HG03457 (cell line): ENCODE measurements around the gene VTI1A.
"Not testable (repeated sequence)": the region's sequence is repeated elsewhere in the genome, so short reads cannot be mapped to it uniquely, and the experiment has no call there.

Experiments used
- ATAC-seq: cut with Tn5 transposase; IDR thresholded peaks from one replicate; pipeline ENCODE4 v1.9.1; 2021; ENCODE audit warnings: moderate number of reproducible peaks; ENCODE audit not compliant: unreplicated experiment

Gene VTI1A

DNA sequence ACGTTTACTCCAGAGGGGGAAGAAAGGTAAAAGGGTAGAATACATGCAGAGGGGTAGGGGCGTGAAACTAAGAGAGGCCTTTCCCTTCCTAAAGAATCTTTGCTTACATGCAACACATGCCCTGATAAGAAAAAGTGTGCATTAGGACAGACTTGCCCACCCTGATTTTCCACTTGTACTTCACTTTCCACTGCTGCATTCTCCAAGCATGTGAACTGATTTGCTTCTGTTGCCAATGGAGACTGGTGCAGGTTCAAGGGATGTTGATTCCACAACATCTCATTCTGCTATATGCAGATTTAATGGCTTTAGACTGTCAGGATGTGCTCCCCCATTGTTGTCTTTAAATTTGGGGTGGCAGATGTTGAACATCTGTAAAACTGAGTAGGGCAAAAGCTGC, 265.5 kb downstream of the VTI1A start:
- no peak for ATAC-seq

DNA sequence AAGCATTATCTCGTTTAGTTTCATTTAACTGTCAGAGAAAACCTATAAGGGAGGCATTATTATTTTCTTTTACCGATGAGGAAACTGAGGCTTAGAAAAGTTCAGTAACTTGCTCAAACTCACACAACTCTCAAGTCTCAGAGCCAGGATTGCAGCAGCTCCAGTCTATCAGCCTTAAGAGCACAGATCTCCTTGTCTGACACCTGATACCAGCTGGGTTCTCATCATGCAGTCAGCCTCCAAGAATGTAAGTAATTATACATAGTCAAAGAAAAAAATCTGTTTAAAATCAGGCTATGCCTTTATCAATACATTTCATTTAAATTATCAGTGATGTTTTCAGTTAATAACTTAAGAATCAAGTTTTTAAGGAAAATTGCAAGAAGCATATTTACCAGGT, 266.4 kb downstream of the VTI1A start:
- no peak for ATAC-seq

DNA sequence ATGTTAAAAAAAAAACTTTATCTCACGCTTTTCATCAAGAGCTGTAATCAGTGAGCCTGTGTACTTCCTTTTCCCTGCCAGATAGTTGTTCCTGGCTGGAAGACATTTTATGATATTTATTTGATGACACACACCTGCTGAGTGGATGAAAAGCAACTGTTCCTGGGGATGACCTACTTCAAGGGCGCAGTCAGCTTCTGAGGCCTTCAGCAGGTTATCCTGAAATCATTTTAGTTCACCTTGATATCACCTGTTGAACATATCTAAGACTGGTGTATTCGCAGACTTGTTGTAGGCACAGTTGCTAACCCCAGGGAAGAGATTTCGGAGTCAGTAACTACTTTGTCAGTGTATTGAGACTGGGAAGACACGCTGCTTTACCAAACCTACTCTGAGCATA, 268.6 kb downstream of the VTI1A start:
- no peak for ATAC-seq

GRCh38 chr10:112716076-112716475, 269.1 kb downstream of the VTI1A start:
- ATAC-seq = no peak

- ATAC-seq = no peak
Observed at GRCh38 chr10:112716924-112717413, 270.0 kb downstream of the VTI1A start.

- no peak for ATAC-seq
Observed at GRCh38 chr10:112720178-112720577, 273.2 kb downstream of the VTI1A start.

DNA sequence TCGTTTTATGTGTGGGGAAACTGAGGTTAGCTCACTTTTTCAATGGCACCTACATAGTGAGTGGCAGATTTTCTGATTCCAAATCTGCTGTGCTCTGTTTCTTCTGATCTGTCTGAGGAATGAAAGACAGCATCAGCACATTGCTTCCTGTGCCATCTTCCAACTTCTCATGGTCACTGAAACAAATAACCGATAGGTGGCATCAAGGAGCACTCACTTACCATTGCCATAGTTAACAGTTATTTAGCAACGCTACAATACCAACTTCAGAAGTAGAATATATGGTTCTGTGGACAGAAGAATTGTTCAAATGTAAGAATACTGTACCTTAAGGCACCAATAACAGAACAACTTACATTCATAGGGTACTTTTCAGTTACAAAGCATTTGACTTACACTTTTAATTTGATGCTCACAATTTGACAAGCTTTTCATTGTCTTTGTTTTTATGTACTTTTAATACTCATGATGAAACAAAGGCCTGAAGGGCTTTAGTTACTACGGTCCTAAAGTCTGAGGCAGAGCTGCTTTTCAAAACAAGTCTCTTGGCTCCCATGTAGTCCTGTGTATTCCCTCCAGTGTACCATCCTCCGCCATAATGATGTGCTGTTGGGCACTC, 274.2 kb downstream of the VTI1A start:
- no peak for ATAC-seq

DNA sequence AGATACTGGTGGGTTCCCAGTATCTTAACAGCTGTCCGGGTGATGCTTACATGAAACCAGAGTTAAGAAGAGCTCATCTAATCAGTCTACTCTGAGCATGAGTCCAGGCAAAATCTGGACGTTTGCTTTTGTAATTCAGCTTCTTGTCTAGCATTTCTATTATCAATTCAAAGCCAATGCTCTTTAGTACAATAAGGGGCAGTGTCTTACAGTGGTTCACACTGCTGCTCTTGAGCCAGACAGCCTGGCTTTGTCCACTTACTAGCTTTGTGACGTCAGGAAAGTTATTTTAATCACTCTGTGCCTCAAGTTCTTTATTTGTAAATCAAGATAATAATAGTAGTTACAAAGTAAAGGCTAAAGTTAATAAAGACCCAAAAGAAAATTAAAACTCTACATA, 275.7 kb downstream of the VTI1A start:
- ATAC-seq = no peak

GRCh38 chr10:112723876-112724275, 276.9 kb downstream of the VTI1A start:
- ATAC-seq = no peak

DNA sequence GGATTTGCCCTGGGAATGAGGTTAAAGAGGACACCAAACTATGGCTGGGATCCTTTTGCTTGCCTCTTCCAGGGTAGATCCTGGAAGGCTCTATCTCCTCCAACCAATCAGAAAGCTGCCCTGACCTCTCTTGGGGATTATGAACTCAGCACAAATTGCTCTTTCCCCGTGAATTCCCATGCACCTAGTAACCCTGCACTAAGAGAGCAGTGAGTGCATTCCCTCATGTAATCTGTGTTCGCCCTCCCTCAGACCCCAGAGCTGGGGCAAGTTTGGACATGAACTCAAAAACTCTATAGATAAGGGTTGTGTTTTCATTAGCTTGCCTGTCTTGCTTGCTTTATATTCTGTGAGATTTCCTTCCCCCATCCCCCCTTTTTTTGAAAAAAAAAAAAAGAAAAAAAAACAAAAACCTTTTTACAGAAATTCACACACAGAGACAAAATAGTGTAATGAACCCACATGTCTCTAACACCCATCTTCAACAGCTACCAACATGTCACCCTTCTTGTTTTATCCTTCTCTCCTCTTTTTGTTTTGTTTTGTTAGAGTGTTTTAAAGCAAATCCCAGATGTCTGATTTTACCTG, 277.5 kb downstream of the VTI1A start:
- ATAC-seq = no peak

- no peak for ATAC-seq
Observed at GRCh38 chr10:112728118-112728883, 281.3 kb downstream of the VTI1A start.

GRCh38 chr10:112728997-112729396, 282.0 kb downstream of the VTI1A start:
- ATAC-seq = no peak

DNA sequence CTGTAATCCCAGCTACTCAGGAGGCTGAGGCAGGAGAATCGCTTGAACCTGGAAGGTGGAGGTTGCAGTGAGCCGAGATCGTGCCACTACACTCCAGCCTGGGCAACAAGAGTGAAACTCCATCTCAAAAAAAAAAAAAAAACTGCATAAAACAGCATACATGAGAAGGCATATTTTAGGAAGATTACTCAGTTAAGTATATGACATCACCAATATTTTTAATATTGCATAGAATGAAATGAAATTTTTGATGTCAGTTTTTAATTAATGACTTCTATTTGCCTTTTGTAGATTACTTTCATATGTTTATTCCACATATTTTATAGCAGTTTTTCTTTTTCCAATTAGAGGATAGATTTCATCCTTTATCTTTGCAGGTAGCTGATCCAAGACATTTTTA, 284.4 kb downstream of the VTI1A start:
- ATAC-seq = not testable (repeated sequence)

DNA sequence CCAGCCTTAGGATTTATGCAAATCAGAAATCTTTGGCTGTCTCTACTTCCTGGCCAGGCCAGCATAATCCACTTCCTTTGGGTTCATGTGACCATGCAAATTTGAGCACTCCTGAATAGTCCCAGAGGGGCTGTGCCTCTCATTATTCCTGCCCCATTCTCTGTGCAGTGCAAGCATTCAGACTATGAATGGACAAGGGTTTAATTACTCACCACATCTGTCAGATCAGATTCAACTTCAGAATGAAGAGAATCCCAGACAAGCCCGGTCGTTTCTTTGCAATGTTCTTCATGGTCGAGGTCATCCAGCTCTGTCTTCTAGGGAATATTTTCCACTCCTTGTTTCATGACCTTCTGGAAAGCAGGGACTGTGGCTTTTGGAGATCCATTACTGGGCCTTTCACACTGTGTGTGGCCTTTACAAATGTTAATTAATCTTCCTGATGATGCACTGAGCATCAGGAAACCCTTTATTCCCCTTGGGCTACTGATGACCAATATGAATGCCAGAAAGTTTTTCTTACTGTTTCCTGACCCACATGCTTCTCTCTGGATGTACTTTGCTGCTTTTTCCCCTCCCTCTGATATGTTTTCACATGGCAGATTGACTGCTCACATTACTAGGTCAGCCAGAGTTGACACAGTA, 285.4 kb downstream of the VTI1A start:
- no peak for ATAC-seq

GRCh38 chr10:112735041-112735695, 288.2 kb downstream of the VTI1A start:
- no peak for ATAC-seq

DNA sequence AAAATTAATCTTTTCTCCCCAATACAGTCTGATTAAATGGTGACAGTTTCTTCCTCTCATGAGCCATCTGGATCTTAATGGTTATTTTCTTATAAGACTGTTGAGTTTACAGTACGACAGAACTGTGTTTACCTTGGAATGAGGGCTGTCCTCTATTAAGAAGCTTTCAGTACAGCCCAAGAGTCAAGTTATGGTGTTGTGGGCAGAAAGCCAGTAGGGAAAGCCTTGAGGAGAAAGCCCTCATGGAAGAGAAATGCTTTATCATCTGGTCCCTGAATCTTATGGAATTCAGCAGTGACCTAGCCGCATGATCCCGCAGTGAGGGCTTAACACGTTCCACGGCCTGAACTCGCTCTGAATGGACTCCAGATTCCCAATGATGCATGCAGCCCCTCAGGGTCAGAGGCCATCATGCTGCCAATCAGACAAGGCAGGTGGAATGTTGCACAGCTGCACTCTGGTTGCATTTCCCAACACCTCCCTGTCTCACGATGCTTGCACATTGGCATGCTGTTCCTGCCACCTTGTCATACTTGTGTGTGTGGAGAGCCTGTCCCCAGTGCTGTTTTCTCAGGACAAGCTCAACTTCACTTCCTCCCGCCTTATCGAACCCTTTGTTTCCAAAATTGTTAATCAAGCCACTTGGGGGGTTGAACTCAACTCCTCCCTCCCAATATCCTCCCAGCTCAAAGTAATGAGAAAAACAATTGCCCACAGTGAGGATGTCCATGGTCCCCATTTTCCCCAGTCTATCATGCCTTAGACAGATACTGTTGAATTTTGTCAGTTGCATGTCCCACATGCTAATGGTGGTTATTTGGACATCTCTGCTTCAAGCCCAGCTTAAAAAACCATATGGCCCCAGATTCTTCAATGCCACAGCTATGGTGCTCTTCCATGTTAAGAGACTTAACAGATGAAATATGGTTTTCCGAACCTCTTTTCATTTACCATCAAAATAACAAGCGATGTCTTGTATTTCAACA, 291.9 kb downstream of the VTI1A start:
- no peak for ATAC-seq

- ATAC-seq = no peak
Observed at GRCh38 chr10:112739592-112740353, 292.8 kb downstream of the VTI1A start.

DNA sequence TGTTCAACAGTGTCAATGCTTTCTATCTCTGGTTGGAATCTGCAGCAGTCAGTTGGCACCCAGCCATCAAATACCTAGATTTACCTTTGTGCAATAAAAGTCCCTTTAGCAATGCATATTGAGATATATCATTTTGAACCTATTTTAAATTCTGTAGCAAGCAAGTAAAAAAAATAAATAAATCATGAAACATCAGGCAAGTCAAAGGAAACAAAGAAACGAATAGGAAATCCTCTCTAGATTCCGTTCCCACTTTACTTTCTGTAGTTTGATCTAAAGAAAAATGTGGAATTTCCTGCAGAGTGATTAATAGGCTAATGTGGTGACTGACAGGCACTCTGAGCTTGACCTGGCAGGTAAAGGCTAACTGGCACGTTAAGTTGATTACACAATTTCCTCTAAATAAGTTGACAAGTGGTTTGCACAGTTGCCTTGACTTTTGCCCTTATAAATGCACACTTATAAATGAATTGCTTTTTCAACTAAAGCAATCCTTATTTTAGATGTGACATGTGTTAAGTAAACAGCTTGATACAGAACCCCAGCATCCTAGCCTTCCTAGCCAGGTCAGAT, 294.9 kb downstream of the VTI1A start:
- ATAC-seq = no peak
